Panc1 (cell line): Measurements from ENCODE around the gene S1PR2. TPM values are rescaled to one million over a fixed set of nuclear protein-coding genes. Genes with fewer than 3 reads are reported as not detected.

Experiments used
- ATAC-seq: fragments of 200-7000 bp; cut with Tn5 transposase; 2 replicates; pipeline ENCODE4 v1.9.1; 2020; ENCODE audit warnings: mild to moderate bottlenecking, moderate library complexity
- BruUV-seq: library from RNA; stranded (reverse); fragments of 400-500 nt; replicated peaks from 2 replicates; lab custom pipeline; 2021; lab: Mats Ljungman, UMichigan
- CTCF ChIA-PET: fragments of 300-600 bp; sonication (Branson Sonifier 250); formaldehyde crosslinking; loops from one replicate; lab custom pipeline; 2022; ENCODE audit warnings: antibody characterized with exemption; lab: Charles Lee
- POLR2A ChIA-PET: fragments of 300-600 bp; sonication (Branson Sonifier 250); formaldehyde crosslinking; loops from one replicate; lab custom pipeline; 2022; ENCODE audit warnings: antibody characterized with exemption; lab: Charles Lee
- DNase-seq: peaks from one replicate; pipeline ENCODE4 v3.0.0-alpha.2; 2010; ENCODE audit warnings: low read depth, low spot score
- H3K27ac ChIP-seq: 2 replicates; pipeline ENCODE4 v1.5.1; 2011; ENCODE audit warnings: mild to moderate bottlenecking, low read length, inconsistent platforms
- H3K27me3 ChIP-seq: fragments of 200-500 bp; sonication (Bioruptor generic); 2 replicates; pipeline ENCODE4 v1.6.0; 2014; ENCODE audit warnings: low read length, inconsistent platforms; ENCODE audit not compliant: control insufficient read depth, insufficient read depth
- H3K36me3 ChIP-seq: fragments of 200-500 bp; sonication (Bioruptor generic); 2 replicates; pipeline ENCODE4 v1.5.1; 2014; ENCODE audit warnings: inconsistent platforms, mild to moderate bottlenecking, low read length, moderate library complexity; ENCODE audit not compliant: control insufficient read depth, insufficient read depth
- H3K4me1 ChIP-seq: 2 replicates; pipeline ENCODE4 v1.5.1; 2011; ENCODE audit warnings: inconsistent platforms, mild to moderate bottlenecking, low read length, moderate library complexity; ENCODE audit not compliant: control insufficient read depth, insufficient read depth
- H3K4me3 ChIP-seq, 2 experiments: 2 replicates each; pipeline ENCODE4 v1.5.1; 2011 to 2012; ENCODE audit warnings: low read depth in 2 of 2, low read length in 2 of 2, mild to moderate bottlenecking in 2 of 2, inconsistent platforms in 1 of 2, moderate library complexity in 1 of 2
- H3K9me3 ChIP-seq: fragments of 200-500 bp; sonication (Bioruptor generic); 2 replicates; pipeline ENCODE4 v1.5.1; 2014; ENCODE audit warnings: low read depth, mild to moderate bottlenecking, inconsistent platforms, low read length, moderate library complexity; ENCODE audit not compliant: control insufficient read depth, insufficient read depth
- POLR2AphosphoS5 ChIP-seq: IDR thresholded peaks from 2 replicates; pipeline ENCODE4 v1.6.1; 2012; ENCODE audit warnings: mild to moderate bottlenecking, low read depth, low read length, moderate library complexity
- SIN3A ChIP-seq: IDR thresholded peaks from 2 replicates; pipeline ENCODE4 v1.6.1; 2012; ENCODE audit warnings: low read depth, mild to moderate bottlenecking, low read length, moderate library complexity, borderline replicate concordance; ENCODE audit not compliant: insufficient read depth
- TCF7L2 ChIP-seq: IDR thresholded peaks from 2 replicates; pipeline ENCODE4 v1.6.1; 2011; ENCODE audit warnings: mild to moderate bottlenecking, low read depth, low read length, inconsistent platforms
- in situ Hi-C: cut with HindIII; loops from 2 replicates; pipeline ENCODE4 v1.10.0; 2016; ENCODE audit warnings: low sequenced_read_pairs, low pct_unique_long_range_greater_than_20kb
- intact Hi-C: fragments of 100-400 bp; cut with micrococcal nuclease; formaldehyde crosslinking; loops from one replicate; pipeline ENCODE4 v1.10.0; 2022; ENCODE audit not compliant: unreplicated experiment
- total RNA-seq: library from RNA; stranded (reverse); gene quantifications from one replicate; pipeline ENCODE4 v1.2.1, GENCODE V29; 2021; ENCODE audit not compliant: unreplicated experiment
- TF ChIP-seq, protein P1 (sequence below), 2 experiments: IDR thresholded peaks; 2 replicates each; pipeline ENCODE4 v1.6.1; 2011 to 2012; ENCODE audit warnings: low read depth in 2 of 2, control low read depth in 1 of 2, low read length in 1 of 2, mild to moderate bottlenecking in 1 of 2, moderate library complexity in 1 of 2; ENCODE audit not compliant: insufficient read depth in 1 of 2
- TF ChIP-seq, protein P2 (sequence below): fragments of 450-650 bp; IDR thresholded peaks from 2 replicates; pipeline ENCODE4 v1.5.1; 2017; ENCODE audit warnings: mild to moderate bottlenecking

S1PR2 gene
- total RNA-seq, 1 experiment from 2014 or later: 2.9 TPM

DNA sequence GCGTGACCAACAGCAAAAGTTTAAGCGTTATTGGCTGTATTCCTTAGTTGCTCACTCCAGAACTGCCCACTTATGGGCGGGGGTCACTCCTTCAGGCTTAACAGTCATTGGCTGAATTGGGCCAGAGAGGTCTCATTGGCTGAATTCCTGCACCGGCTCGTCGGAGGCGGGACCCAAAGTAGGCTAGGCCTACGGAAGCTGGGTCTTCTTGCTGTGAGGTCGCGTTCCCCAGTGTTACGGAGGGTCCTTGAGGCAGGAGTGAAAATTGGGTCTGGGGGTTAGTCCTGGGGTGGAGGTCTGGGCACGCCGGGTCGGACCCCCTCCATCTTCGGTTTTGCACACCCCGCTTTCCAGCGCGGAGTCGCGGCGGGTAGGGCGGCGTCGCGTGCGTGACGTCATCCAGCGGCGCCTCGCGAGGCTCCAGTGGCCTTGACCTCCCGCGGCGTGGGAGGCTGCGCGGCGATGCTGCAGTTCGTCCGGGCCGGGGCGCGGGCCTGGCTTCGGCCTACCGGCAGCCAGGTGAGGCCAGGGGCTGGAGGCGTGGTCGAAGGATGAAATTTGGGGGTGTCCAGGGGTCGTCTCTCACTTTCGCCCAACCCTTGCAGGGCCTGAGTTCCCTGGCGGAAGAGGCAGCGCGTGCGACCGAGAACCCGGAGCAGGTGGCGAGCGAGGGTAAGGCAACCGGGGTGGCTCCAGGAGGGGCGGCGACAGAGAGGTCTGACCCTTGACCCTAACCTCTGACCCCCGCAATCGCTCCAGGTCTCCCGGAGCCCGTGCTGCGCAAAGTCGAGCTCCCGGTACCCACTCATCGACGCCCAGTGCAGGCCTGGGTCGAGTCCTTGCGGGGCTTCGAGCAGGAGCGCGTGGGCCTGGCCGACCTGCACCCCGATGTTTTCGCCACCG, 20.9 kb upstream of the S1PR2 start, which contains the start of gene MRPL4:
Gene MRPL4 (plus strand): TSS at position 423 of the 903 bp plus-strand sequence. CDS start 40 bp downstream, at position 463.
- ChIA-PET CTCF (no interaction called here), POLR2A (interaction anchor here (0.6 kb wide), 2 partner anchors 147 to 163 kb away, joined by 5 to 9 read pairs; no protein-coding TSS in a partner anchor)

DNA sequence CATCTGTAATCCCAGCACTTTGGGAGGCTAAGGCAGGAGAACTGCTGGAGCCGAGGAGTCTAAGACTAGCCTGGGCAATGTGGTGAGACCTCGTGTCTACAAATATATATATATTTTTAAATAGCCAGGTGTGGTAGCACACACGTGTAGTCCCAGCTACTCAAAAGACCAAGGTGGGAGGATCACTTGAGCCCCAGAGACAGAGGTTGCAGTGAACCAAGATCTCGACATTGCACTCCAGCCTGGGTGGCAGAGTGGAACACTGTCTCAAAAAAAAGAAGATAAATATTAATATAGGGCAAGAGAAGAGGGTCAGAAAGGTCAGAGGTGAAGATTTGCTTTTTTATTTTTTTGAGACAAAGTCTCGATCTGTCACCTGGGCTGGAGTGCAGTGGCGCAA, 15.4 kb upstream of the S1PR2 start:
- H3K4me3 ChIP-seq: no peak overlapping the region
- intact Hi-C loops: no loop called here
- TF ChIP-seq, protein P1, sequence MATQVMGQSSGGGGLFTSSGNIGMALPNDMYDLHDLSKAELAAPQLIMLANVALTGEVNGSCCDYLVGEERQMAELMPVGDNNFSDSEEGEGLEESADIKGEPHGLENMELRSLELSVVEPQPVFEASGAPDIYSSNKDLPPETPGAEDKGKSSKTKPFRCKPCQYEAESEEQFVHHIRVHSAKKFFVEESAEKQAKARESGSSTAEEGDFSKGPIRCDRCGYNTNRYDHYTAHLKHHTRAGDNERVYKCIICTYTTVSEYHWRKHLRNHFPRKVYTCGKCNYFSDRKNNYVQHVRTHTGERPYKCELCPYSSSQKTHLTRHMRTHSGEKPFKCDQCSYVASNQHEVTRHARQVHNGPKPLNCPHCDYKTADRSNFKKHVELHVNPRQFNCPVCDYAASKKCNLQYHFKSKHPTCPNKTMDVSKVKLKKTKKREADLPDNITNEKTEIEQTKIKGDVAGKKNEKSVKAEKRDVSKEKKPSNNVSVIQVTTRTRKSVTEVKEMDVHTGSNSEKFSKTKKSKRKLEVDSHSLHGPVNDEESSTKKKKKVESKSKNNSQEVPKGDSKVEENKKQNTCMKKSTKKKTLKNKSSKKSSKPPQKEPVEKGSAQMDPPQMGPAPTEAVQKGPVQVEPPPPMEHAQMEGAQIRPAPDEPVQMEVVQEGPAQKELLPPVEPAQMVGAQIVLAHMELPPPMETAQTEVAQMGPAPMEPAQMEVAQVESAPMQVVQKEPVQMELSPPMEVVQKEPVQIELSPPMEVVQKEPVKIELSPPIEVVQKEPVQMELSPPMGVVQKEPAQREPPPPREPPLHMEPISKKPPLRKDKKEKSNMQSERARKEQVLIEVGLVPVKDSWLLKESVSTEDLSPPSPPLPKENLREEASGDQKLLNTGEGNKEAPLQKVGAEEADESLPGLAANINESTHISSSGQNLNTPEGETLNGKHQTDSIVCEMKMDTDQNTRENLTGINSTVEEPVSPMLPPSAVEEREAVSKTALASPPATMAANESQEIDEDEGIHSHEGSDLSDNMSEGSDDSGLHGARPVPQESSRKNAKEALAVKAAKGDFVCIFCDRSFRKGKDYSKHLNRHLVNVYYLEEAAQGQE (IDR thresholded peaks at IDR 0.05; ENCODE audit: insufficient read depth in 1 of 2, low read depth in 2 of 2, low read length in 1 of 2): no peak
- no peak for TF ChIP-seq TCF7L2
- TF ChIP-seq POLR2AphosphoS5: no peak
- TF ChIP-seq, protein P2, sequence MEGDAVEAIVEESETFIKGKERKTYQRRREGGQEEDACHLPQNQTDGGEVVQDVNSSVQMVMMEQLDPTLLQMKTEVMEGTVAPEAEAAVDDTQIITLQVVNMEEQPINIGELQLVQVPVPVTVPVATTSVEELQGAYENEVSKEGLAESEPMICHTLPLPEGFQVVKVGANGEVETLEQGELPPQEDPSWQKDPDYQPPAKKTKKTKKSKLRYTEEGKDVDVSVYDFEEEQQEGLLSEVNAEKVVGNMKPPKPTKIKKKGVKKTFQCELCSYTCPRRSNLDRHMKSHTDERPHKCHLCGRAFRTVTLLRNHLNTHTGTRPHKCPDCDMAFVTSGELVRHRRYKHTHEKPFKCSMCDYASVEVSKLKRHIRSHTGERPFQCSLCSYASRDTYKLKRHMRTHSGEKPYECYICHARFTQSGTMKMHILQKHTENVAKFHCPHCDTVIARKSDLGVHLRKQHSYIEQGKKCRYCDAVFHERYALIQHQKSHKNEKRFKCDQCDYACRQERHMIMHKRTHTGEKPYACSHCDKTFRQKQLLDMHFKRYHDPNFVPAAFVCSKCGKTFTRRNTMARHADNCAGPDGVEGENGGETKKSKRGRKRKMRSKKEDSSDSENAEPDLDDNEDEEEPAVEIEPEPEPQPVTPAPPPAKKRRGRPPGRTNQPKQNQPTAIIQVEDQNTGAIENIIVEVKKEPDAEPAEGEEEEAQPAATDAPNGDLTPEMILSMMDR: no peak
- no peak for TF ChIP-seq SIN3A
- in situ Hi-C loops: no loop called here
- CTCF ChIA-PET: no interaction called here
- H3K27me3 ChIP-seq: no peaks in the 10 kb centered on the region
- H3K27ac ChIP-seq: no peak overlapping the region
- H3K36me3 ChIP-seq: no peaks in the 10 kb centered on the region
- H3K4me1 ChIP-seq: no peaks in the 10 kb centered on the region
- POLR2A ChIA-PET: no interaction called here
- DNase-seq (no peak), ATAC-seq (no peak)
- no TSS peak for BruUV-seq
- H3K9me3 ChIP-seq: no peaks in the 10 kb centered on the region

More for the DNA sequence above, 20.9 kb upstream of the S1PR2 start, which contains the start of gene MRPL4:
- in situ Hi-C loops (no loop called here), intact Hi-C loops (loop anchor here (5.0 kb wide), 1 partner anchor 130 kb away; no protein-coding TSS in a partner anchor)
- Histone ChIP-seq H3K9me3 (no peaks in the 10 kb centered on the region), H3K4me1 (no peaks in the 10 kb centered on the region), H3K4me3 (peak within 1 kb of the TSS; percentile 79 to 83), H3K27ac (peak within 1 kb of the TSS; percentile 84), H3K36me3 (peaks cover 5% of the 10 kb centered on the region; the same call in 1 of the 2 replicates), H3K27me3 (no peaks in the 10 kb centered on the region)
- DNase-seq (peak; percentile 90), ATAC-seq (peak; percentile 99)
- TF ChIP-seq, protein P1 (IDR thresholded peaks at IDR 0.05; ENCODE audit: insufficient read depth in 1 of 2, low read depth in 2 of 2, low read length in 1 of 2): no peak
- TF ChIP-seq TCF7L2: no peak
- TF ChIP-seq SIN3A: peak; percentile 79; the same call in 1 of the 2 replicates
- TF ChIP-seq, protein P2: no peak
- peak; percentile 57; the same call in 1 of the 2 replicates for TF ChIP-seq POLR2AphosphoS5
- BruUV-seq: TSS peak; percentile 82
